SK-N-SH (cell line): ENCODE data around the gene SLC5A1. TPM values are rescaled to one million over a fixed set of nuclear protein-coding genes. Genes with fewer than 3 reads are reported as not detected.

Source experiments
- CTCF ChIA-PET: fragments of 300-600, 350-600 bp; formaldehyde crosslinking; extraction: SDS; loops from one replicate; lab custom pipeline; 2021; lab: Yijun Ruan, JAX
- POLR2A ChIA-PET: fragments of 350-600 bp; sonication (Branson Sonifier 250); formaldehyde crosslinking; extraction: SDS; loops from one replicate; lab custom pipeline; 2020; ENCODE audit warnings: antibody characterized with exemption, inconsistent platforms; lab: Yijun Ruan, JAX
- DNase-seq: peaks from one replicate; pipeline ENCODE4 v3.0.0; 2012
- H2AFZ ChIP-seq: fragments of 200-600 bp; sonication (generic); 2 replicates; pipeline ENCODE4 v1.8.1; 2016; ENCODE audit warnings: antibody characterized with exemption, mild to moderate bottlenecking, low read depth
- H3F3A ChIP-seq: fragments of 200-600 bp; sonication (generic); replicated peaks from 2 replicates; pipeline ENCODE3; 2016; ENCODE audit warnings: antibody characterized with exemption, mild to moderate bottlenecking; ENCODE audit not compliant: insufficient read depth
- H3K27ac ChIP-seq, 2 experiments: fragments of 200-500 bp in 1 of 2; fragments of 200-600 bp in 1 of 2; sonication (Bioruptor generic) in 1 of 2; sonication (generic), shearing (Covaris generic) in 1 of 2; 2 replicates each; pipeline versions ENCODE4 v1.5.1 to v1.6.1; 2014 to 2016; ENCODE audit warnings: low read depth in 2 of 2, inconsistent platforms in 1 of 2, low read length in 1 of 2, mild to moderate bottlenecking in 1 of 2, mixed read lengths in 1 of 2
- H3K27me3 ChIP-seq: fragments of 200-600 bp; sonication (generic), shearing (Covaris generic); 2 replicates; pipeline ENCODE4 v1.6.1; 2016; ENCODE audit warnings: mixed run types; ENCODE audit not compliant: insufficient read depth
- H3K36me3 ChIP-seq, 2 experiments: fragments of 200-500 bp in 1 of 2; fragments of 200-600 bp in 1 of 2; sonication (Bioruptor generic) in 1 of 2; sonication (generic) in 1 of 2; replicated peaks in 1 of 2; 2 replicates each; pipeline versions ENCODE3 to v1.5.1; 2014 to 2016; ENCODE audit warnings: low read length in 1 of 2, mild to moderate bottlenecking in 1 of 2; ENCODE audit not compliant: insufficient read depth in 2 of 2, control insufficient read depth in 1 of 2
- H3K4me1 ChIP-seq, 2 experiments: fragments of 200-500 bp in 1 of 2; fragments of 200-600 bp in 1 of 2; sonication (Bioruptor generic) in 1 of 2; sonication (generic), shearing (Covaris generic) in 1 of 2; 2 replicates each; pipeline versions ENCODE4 v1.5.1 to v1.6.1; 2014 to 2016; ENCODE audit warnings: low read depth in 1 of 2, low read length in 1 of 2, mixed run types in 1 of 2; ENCODE audit not compliant: insufficient read depth in 2 of 2, control insufficient read depth in 1 of 2
- H3K4me2 ChIP-seq: fragments of 200-600 bp; sonication (generic), shearing (Covaris generic); 2 replicates; pipeline ENCODE4 v1.6.1; 2017; ENCODE audit warnings: mixed run types
- H3K4me3 ChIP-seq, 2 experiments: fragments of 200-500 bp in 1 of 2; fragments of 200-600 bp in 1 of 2; sonication (Bioruptor generic) in 1 of 2; sonication (generic), shearing (Covaris generic) in 1 of 2; 2 replicates each; pipeline versions ENCODE4 v1.5.1 to v1.8.1; 2014 to 2016; ENCODE audit warnings: low read depth in 2 of 2, inconsistent platforms in 1 of 2, low read length in 1 of 2, mild to moderate bottlenecking in 1 of 2, mixed read lengths in 1 of 2, moderate library complexity in 1 of 2
- H3K79me2 ChIP-seq: fragments of 200-600 bp; sonication (generic); 2 replicates; pipeline ENCODE4 v1.8.1; 2017; ENCODE audit warnings: mild to moderate bottlenecking; ENCODE audit not compliant: insufficient read depth
- H3K9ac ChIP-seq: fragments of 200-600 bp; sonication (generic); 2 replicates; pipeline ENCODE4 v1.6.1; 2017; ENCODE audit warnings: mixed run types
- H3K9me2 ChIP-seq: fragments of 200-600 bp; sonication (generic); 2 replicates; pipeline ENCODE4 v1.6.1; 2017; ENCODE audit warnings: mixed run types
- H3K9me3 ChIP-seq: fragments of 200-600 bp; sonication (generic); 2 replicates; pipeline ENCODE4 v1.6.1; 2017; ENCODE audit warnings: mixed run types, mild to moderate bottlenecking, moderate library complexity
- H4K20me1 ChIP-seq: fragments of 200-600 bp; sonication (generic); 2 replicates; pipeline ENCODE4 v1.6.1; 2017; ENCODE audit warnings: mild to moderate bottlenecking, mixed run types; ENCODE audit not compliant: insufficient read depth
- CTCF ChIP-seq: fragments of 200-600 bp; sonication (generic); IDR thresholded peaks from 2 replicates; pipeline ENCODE4 v1.6.1; 2017; ENCODE audit warnings: antibody characterized with exemption, mild to moderate bottlenecking, moderate library complexity
- ELF1 ChIP-seq: IDR thresholded peaks from 2 replicates; pipeline ENCODE4 v1.4.0; 2012
- EZH2phosphoT487 ChIP-seq: fragments of 200-600 bp; sonication (generic); IDR thresholded peaks from 2 replicates; pipeline ENCODE4 v1.6.1; 2017; ENCODE audit warnings: low read depth, mixed run types, mild to moderate bottlenecking, antibody characterized with exemption, moderate library complexity, borderline replicate concordance
- FOXJ3 ChIP-seq: sonication (generic); formaldehyde crosslinking; IDR thresholded peaks from 2 replicates; pipeline ENCODE4 v1.5.1; 2020; ENCODE audit warnings: mild to moderate bottlenecking, missing genetic modification reagents
- MXI1 ChIP-seq: IDR thresholded peaks from 2 replicates; pipeline ENCODE4 v1.6.1; 2012; ENCODE audit warnings: mild to moderate bottlenecking, low read depth, low read length, improper control_type of control experiment
- NRF1 ChIP-seq: IDR thresholded peaks from 2 replicates; pipeline ENCODE4 v1.6.1; 2012; ENCODE audit warnings: low read depth, mild to moderate bottlenecking, low read length
- RAD21 ChIP-seq: IDR thresholded peaks from 2 replicates; pipeline ENCODE4 v1.6.1; 2012; ENCODE audit warnings: mild to moderate bottlenecking, low read length
- RCOR1 ChIP-seq: fragments of 150-350 bp; IDR thresholded peaks from 2 replicates; pipeline ENCODE4 v1.6.1; 2017; ENCODE audit warnings: antibody characterized with exemption, low read length
- TAF1 ChIP-seq: IDR thresholded peaks from 2 replicates; pipeline ENCODE4 v1.6.1; 2012; ENCODE audit warnings: low read depth, mild to moderate bottlenecking, low read length, moderate library complexity, borderline replicate concordance
- USF1 ChIP-seq: IDR thresholded peaks from 2 replicates; pipeline ENCODE4 v1.4.0; 2012; ENCODE audit warnings: low read depth, borderline replicate concordance
- USF2 ChIP-seq: fragments of 150-350 bp; IDR thresholded peaks from 2 replicates; pipeline ENCODE4 v1.6.1; 2017; ENCODE audit warnings: antibody characterized with exemption, low read length, low read depth, borderline replicate concordance
- YY1 ChIP-seq: IDR thresholded peaks from 2 replicates; pipeline ENCODE4 v1.4.0; 2012; ENCODE audit warnings: low read depth, mild to moderate bottlenecking
- ZBTB33 ChIP-seq: IDR thresholded peaks from 2 replicates; pipeline ENCODE4 v1.4.0; 2012; ENCODE audit warnings: low read depth, borderline replicate concordance
- WGBS: methylation state at CpG from one replicate; pipeline ENCODE4 v1.1.6; 2017; ENCODE audit warnings: low lambda C conversion rate; 5-methylcytosine and 5-hydroxymethylcytosine counted together
- polyA plus RNA-seq, 3 experiments: library from polyadenylated mRNA; depleted of rRNA; stranded (reverse); fragments of >200 nt; gene quantifications; 2 replicates each; pipeline ENCODE4 v1.2.3, GENCODE V29; 2012

SLC5A1 gene
- polyA plus RNA-seq, 1 of the 3 experiments (the other 2 are of a cell fraction): not detected

GRCh38 chr22:32034275-32034674, 8.8 kb upstream of the SLC5A1 start:
- H3K79me2 ChIP-seq: no peaks in the 10 kb centered on the region
- H3K36me3 ChIP-seq: no peaks in the 10 kb centered on the region
- H3K9me2 ChIP-seq: no peaks in the 10 kb centered on the region
- no peaks in the 10 kb centered on the region for H3F3A ChIP-seq
- H3K27me3 ChIP-seq: no peaks in the 10 kb centered on the region
- no peak overlapping the region for H3K9ac ChIP-seq
- H3K4me2 ChIP-seq: no peak overlapping the region
- H3K4me1 ChIP-seq: no peaks in the 10 kb centered on the region; a peak in 1 of 4 replicates
- TF ChIP-seq EZH2phosphoT487 (no peak), ELF1 (no peak), FOXJ3 (CRISPR knock-in tag) (no peak), USF1 (no peak), CTCF (no peak), ZBTB33 (no peak), TAF1 (no peak), NRF1 (no peak), USF2 (no peak), MXI1 (no peak), RAD21 (no peak), RCOR1 (no peak), YY1 (no peak)
- ChIA-PET POLR2A (no interaction called here), CTCF (no interaction called here)
- no peak overlapping the region for H3K4me3 ChIP-seq
- DNase-seq: no peak
- 35% methylated on average over 4 of the region's 5 CpGs for WGBS
- H4K20me1 ChIP-seq: no peaks in the 10 kb centered on the region
- H3K9me3 ChIP-seq: no peaks in the 10 kb centered on the region
- H2AFZ ChIP-seq: no peak overlapping the region
- H3K27ac ChIP-seq: no peak overlapping the region
